22Rv1 (cell line): ENCODE results near the gene CYFIP2.

Experiments used
- ZFX ChIP-seq: fragments of 450-650 bp; IDR thresholded peaks from 2 replicates; pipeline ENCODE4 v1.6.1; 2017; ENCODE audit warnings: antibody characterized with exemption, borderline replicate concordance
- TF ChIP-seq, protein P1 (sequence below): fragments of 450-650 bp; IDR thresholded peaks from 2 replicates; pipeline ENCODE4 v1.5.1; 2017; ENCODE audit warnings: mild to moderate bottlenecking

DNA sequence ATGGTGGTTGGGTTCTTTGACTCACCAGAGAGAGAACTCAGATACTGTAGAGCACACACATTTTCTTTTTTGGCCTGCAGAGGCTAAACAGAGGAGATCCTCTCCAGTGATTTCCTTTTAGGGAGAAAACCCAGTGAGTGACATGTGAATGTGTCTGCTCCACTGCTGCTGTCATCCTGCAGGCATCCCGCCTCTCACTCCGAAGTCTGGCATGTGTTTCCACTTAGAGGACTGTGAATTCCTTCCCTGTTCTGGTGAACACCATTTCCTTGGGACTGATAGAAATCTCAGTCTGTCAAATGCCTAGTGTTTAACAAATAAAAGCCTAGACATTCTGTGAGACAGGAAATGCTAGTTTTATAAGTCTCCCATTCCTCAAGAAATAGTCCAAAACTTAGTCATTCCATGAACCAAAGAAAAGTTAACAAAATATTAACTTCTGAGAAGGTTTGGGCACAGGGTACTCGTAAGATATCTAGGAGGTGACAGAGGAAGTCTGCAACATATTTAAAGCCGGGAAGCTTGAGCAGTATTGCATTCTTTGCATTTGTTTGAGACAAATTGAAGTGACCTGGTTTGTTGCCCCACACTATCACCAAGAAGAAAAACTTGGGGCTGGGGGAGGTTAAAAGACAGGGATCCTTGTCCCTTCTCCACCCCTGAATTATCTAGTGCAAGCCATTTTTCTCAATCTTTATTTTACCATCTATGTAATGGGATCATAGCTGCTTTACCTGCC lies 119.2 kb downstream of the CYFIP2 start:
- TF ChIP-seq, protein P1, sequence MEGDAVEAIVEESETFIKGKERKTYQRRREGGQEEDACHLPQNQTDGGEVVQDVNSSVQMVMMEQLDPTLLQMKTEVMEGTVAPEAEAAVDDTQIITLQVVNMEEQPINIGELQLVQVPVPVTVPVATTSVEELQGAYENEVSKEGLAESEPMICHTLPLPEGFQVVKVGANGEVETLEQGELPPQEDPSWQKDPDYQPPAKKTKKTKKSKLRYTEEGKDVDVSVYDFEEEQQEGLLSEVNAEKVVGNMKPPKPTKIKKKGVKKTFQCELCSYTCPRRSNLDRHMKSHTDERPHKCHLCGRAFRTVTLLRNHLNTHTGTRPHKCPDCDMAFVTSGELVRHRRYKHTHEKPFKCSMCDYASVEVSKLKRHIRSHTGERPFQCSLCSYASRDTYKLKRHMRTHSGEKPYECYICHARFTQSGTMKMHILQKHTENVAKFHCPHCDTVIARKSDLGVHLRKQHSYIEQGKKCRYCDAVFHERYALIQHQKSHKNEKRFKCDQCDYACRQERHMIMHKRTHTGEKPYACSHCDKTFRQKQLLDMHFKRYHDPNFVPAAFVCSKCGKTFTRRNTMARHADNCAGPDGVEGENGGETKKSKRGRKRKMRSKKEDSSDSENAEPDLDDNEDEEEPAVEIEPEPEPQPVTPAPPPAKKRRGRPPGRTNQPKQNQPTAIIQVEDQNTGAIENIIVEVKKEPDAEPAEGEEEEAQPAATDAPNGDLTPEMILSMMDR: no peak
- no peak for TF ChIP-seq ZFX
